AG09319 (cell line): ENCODE measurements around the gene MTSS2.

ENCODE experiments used
- DNase-seq: peaks from one replicate; pipeline ENCODE4 v3.0.0-alpha.2; 2010; ENCODE audit warnings: low read depth; ENCODE audit errors: extremely low read depth
- CTCF ChIP-seq: IDR thresholded peaks from 2 replicates; pipeline ENCODE4 v1.5.1; 2011; ENCODE audit warnings: low read depth, mild to moderate bottlenecking, inconsistent platforms, low read length, moderate library complexity

MTSS2 gene

GRCh38 chr16:70697594-70698170, 11.8 kb upstream of the MTSS2 start:
- peak; percentile 6 for TF ChIP-seq CTCF
- DNase-seq: no peak

GRCh38 chr16:70696952-70697593, 11.2 kb upstream of the MTSS2 start:
- DNase-seq: no peak
- TF ChIP-seq CTCF: no peak

- DNase-seq: no peak
- no peak for TF ChIP-seq CTCF
These were observed 10.5 kb upstream of the MTSS2 start for GRCh38 chr16:70696355-70696754.

- DNase-seq: no peak
- TF ChIP-seq CTCF: no peak
These were observed 9.6 kb upstream of the MTSS2 start for GRCh38 chr16:70695331-70696070.

- no peak for DNase-seq
- TF ChIP-seq CTCF: no peak
These were observed 9.0 kb upstream of the MTSS2 start for GRCh38 chr16:70694868-70695218.

GRCh38 chr16:70694088-70694867, 8.4 kb upstream of the MTSS2 start:
- peak; percentile 45 for DNase-seq
- TF ChIP-seq CTCF: no peak
